Mesendoderm (in vitro differentiated cells): ENCODE results near the gene ADORA1. TPM values are rescaled to one million over a fixed set of nuclear protein-coding genes. Genes with fewer than 3 reads are reported as not detected.

ENCODE experiments used
- DNase-seq: peaks from one replicate; pipeline ENCODE4 v3.0.0; 2013
- H2AK5ac ChIP-seq: 2 replicates; pipeline ENCODE4 v1.6.1; 2013; ENCODE audit warnings: low read length, inconsistent platforms
- H2BK120ac ChIP-seq: 2 replicates; pipeline ENCODE4 v1.6.1; 2013; ENCODE audit warnings: low read depth, mild to moderate bottlenecking, low read length, moderate library complexity, mixed read lengths
- H2BK15ac ChIP-seq: replicated peaks from 2 replicates; pipeline ENCODE4 v1.6.1; 2013; ENCODE audit warnings: low read depth, mild to moderate bottlenecking, moderate library complexity
- H2BK5ac ChIP-seq: 2 replicates; pipeline ENCODE4 v1.6.1; 2013; ENCODE audit warnings: low read length, inconsistent platforms
- H3K18ac ChIP-seq: 2 replicates; pipeline ENCODE4 v1.6.1; 2013; ENCODE audit warnings: mild to moderate bottlenecking, low read length, mixed read lengths
- H3K23ac ChIP-seq: one replicate; pipeline ENCODE4 v1.6.1; 2013; ENCODE audit warnings: low read length
- H3K27ac ChIP-seq: 2 replicates; pipeline ENCODE4 v1.5.1; 2013; ENCODE audit warnings: low read depth, mild to moderate bottlenecking, inconsistent platforms, low read length, moderate library complexity
- H3K27me3 ChIP-seq: 2 replicates; pipeline ENCODE4 v1.6.1; 2013; ENCODE audit warnings: low read length, control low read depth, mild to moderate bottlenecking, inconsistent platforms; ENCODE audit not compliant: insufficient read depth, poor library complexity
- H3K36me3 ChIP-seq: 2 replicates; pipeline ENCODE4 v1.6.1; 2013; ENCODE audit warnings: low read length, inconsistent platforms; ENCODE audit not compliant: control insufficient read depth, insufficient read depth
- H3K4ac ChIP-seq: one replicate; pipeline ENCODE4 v1.6.1; 2013; ENCODE audit warnings: low read depth, mild to moderate bottlenecking, low read length, moderate library complexity
- H3K4me1 ChIP-seq: 2 replicates; pipeline ENCODE4 v1.6.1; 2013; ENCODE audit warnings: low read depth, low read length, inconsistent platforms; ENCODE audit not compliant: control insufficient read depth
- H3K4me2 ChIP-seq: 2 replicates; pipeline ENCODE4 v1.6.1; 2013; ENCODE audit warnings: low read length
- H3K4me3 ChIP-seq: 2 replicates; pipeline ENCODE4 v1.5.1; 2013; ENCODE audit warnings: mild to moderate bottlenecking, low read length
- H3K56ac ChIP-seq: one replicate; pipeline ENCODE4 v1.6.1; 2013; ENCODE audit warnings: low read length
- H3K79me1 ChIP-seq: 2 replicates; pipeline ENCODE4 v1.6.1; 2013; ENCODE audit warnings: low read length, inconsistent platforms
- H3K79me2 ChIP-seq: 2 replicates; pipeline ENCODE4 v1.6.1; 2013; ENCODE audit warnings: mild to moderate bottlenecking, low read length; ENCODE audit not compliant: control insufficient read depth, insufficient read depth
- H3K9ac ChIP-seq: 2 replicates; pipeline ENCODE4 v1.6.1; 2013; ENCODE audit warnings: low read length, inconsistent platforms
- H4K5ac ChIP-seq: one replicate; pipeline ENCODE4 v1.6.1; 2013; ENCODE audit warnings: low read length
- H4K8ac ChIP-seq: one replicate; pipeline ENCODE4 v1.6.1; 2013; ENCODE audit warnings: low read depth, mild to moderate bottlenecking, control low read depth, low read length, moderate library complexity
- WGBS: extraction: QIAGEN DNeasy Blood & Tissue Kit; methylation state at CpG from one replicate; pipeline ENCODE4 v1.1.7; 2013; ENCODE audit warnings: low lambda C conversion rate, missing lambda C conversion rate; ENCODE audit not compliant: insufficient coverage; ENCODE audit errors: extremely low coverage; 5-methylcytosine and 5-hydroxymethylcytosine counted together
- polyA plus RNA-seq, 2 experiments: library from polyadenylated mRNA; stranded (reverse); fragments of 200-250 nt; gene quantifications; one replicate each; pipeline ENCODE4 v1.2.3, GENCODE V29; 2013

The ADORA1 gene
- 8.0 TPM for polyA plus RNA-seq (2013, experiment 1 of 2)
- 8.0 TPM for polyA plus RNA-seq (2013, experiment 2 of 2)

GRCh38 chr1:203127666-203128430, at the start of gene ADORA1:
Gene ADORA1 (plus strand): TSS chr1:203127726. CDS start chr1:203128842, 1,116 bp downstream.
- peak within 1 kb of the TSS; percentile 44 for H3K4me3 ChIP-seq
- no peaks in the 10 kb centered on the region for H3K36me3 ChIP-seq
- peak within 1 kb of the TSS; percentile 42 for H2BK5ac ChIP-seq
- H3K4me2 ChIP-seq, result peak within 1 kb of the TSS; percentile 76
- H3K56ac ChIP-seq, result peak within 1 kb of the TSS; percentile 87
- no peak within 1 kb of the TSS for H4K8ac ChIP-seq
- peak within 1 kb of the TSS; percentile 90 for H3K23ac ChIP-seq
- H3K4ac ChIP-seq, result peak within 1 kb of the TSS; percentile 84
- no peak within 1 kb of the TSS for H2BK15ac ChIP-seq
- H3K18ac ChIP-seq, result peak within 1 kb of the TSS; percentile 62
- peak within 1 kb of the TSS; percentile 54 for H3K9ac ChIP-seq
- peak within 1 kb of the TSS; percentile 78 for H3K27ac ChIP-seq
- H3K79me1 ChIP-seq, result no peaks in the 10 kb centered on the region
- peaks cover 16% of the 10 kb centered on the region for H3K4me1 ChIP-seq
- peak; percentile 87 for DNase-seq
- peaks cover 2% of the 10 kb centered on the region for H3K79me2 ChIP-seq
- no peak within 1 kb of the TSS for H4K5ac ChIP-seq
- peak within 1 kb of the TSS; percentile 69 for H2BK120ac ChIP-seq
- peak within 1 kb of the TSS; percentile 61 for H2AK5ac ChIP-seq
- no CpG with 5 or more reads among the region's 51 CpGs for WGBS
- H3K27me3 ChIP-seq, result no peaks in the 10 kb centered on the region

- Histone ChIP-seq H3K79me2 (no peaks in the 10 kb centered on the region), H2AK5ac (no peak overlapping the region), H2BK5ac (no peak overlapping the region), H3K4me3 (no peak overlapping the region), H3K9ac (no peak overlapping the region), H4K8ac (no peak overlapping the region), H3K56ac (no peak overlapping the region), H3K27ac (no peak overlapping the region), H3K4me2 (no peak overlapping the region), H4K5ac (no peak overlapping the region), H3K4ac (no peak overlapping the region), H3K23ac (no peak overlapping the region), H3K79me1 (no peaks in the 10 kb centered on the region), H3K27me3 (no peaks in the 10 kb centered on the region), H2BK120ac (no peak overlapping the region), H3K36me3 (no peaks in the 10 kb centered on the region), H3K4me1 (peaks cover 9% of the 10 kb centered on the region), H2BK15ac (no peak overlapping the region), H3K18ac (no peak overlapping the region)
- no CpG with 5 or more reads among the region's 2 CpGs for WGBS
- DNase-seq, result no peak
Measured at GRCh38 chr1:203077956-203078355, 49.6 kb upstream of the ADORA1 start.

- Histone ChIP-seq H2BK120ac (no peak overlapping the region), H3K4me1 (peaks cover 9% of the 10 kb centered on the region), H3K4ac (no peak overlapping the region), H4K8ac (no peak overlapping the region), H2BK5ac (no peak overlapping the region), H2BK15ac (no peak overlapping the region), H3K18ac (no peak overlapping the region), H3K79me2 (no peaks in the 10 kb centered on the region), H3K27ac (no peak overlapping the region), H3K56ac (no peak overlapping the region), H2AK5ac (no peak overlapping the region), H3K4me2 (no peak overlapping the region), H3K36me3 (no peaks in the 10 kb centered on the region), H3K27me3 (no peaks in the 10 kb centered on the region), H4K5ac (no peak overlapping the region), H3K9ac (no peak overlapping the region), H3K23ac (no peak overlapping the region), H3K79me1 (no peaks in the 10 kb centered on the region), H3K4me3 (no peak overlapping the region)
- WGBS, result no CpG with 5 or more reads among the region's 3 CpGs
- no peak for DNase-seq
Measured at GRCh38 chr1:203078478-203078877, 49.0 kb upstream of the ADORA1 start.

GRCh38 chr1:203080456-203080855, 47.1 kb upstream of the ADORA1 start:
- Histone ChIP-seq H3K27ac (no peak overlapping the region), H4K8ac (no peak overlapping the region), H3K56ac (no peak overlapping the region), H2BK15ac (no peak overlapping the region), H3K36me3 (no peaks in the 10 kb centered on the region), H4K5ac (no peak overlapping the region), H3K79me1 (no peaks in the 10 kb centered on the region), H3K27me3 (no peaks in the 10 kb centered on the region), H3K4ac (no peak overlapping the region), H2AK5ac (no peak overlapping the region), H3K9ac (no peak overlapping the region), H2BK5ac (no peak overlapping the region), H3K79me2 (no peaks in the 10 kb centered on the region), H3K4me1 (peaks cover 9% of the 10 kb centered on the region), H2BK120ac (no peak overlapping the region), H3K4me3 (no peak overlapping the region), H3K18ac (no peak overlapping the region), H3K4me2 (no peak overlapping the region), H3K23ac (no peak overlapping the region)
- no CpG with 5 or more reads among the region's 5 CpGs for WGBS
- DNase-seq, result no peak

- Histone ChIP-seq H3K9ac (no peak overlapping the region), H3K23ac (no peak overlapping the region), H3K4me2 (no peak overlapping the region), H3K4me1 (peaks cover 13% of the 10 kb centered on the region), H2BK5ac (no peak overlapping the region), H3K4ac (no peak overlapping the region), H3K27ac (no peak overlapping the region), H3K4me3 (no peak overlapping the region), H3K27me3 (no peaks in the 10 kb centered on the region), H4K8ac (no peak overlapping the region), H3K36me3 (no peaks in the 10 kb centered on the region), H3K56ac (peak overlapping the region; percentile 10), H3K79me1 (no peaks in the 10 kb centered on the region), H2BK120ac (no peak overlapping the region), H4K5ac (no peak overlapping the region), H3K79me2 (no peaks in the 10 kb centered on the region), H2AK5ac (no peak overlapping the region), H3K18ac (no peak overlapping the region), H2BK15ac (no peak overlapping the region)
- DNase-seq, result no peak
- no CpG with 5 or more reads among the region's 9 CpGs for WGBS
Measured at GRCh38 chr1:203081465-203082230, 45.9 kb upstream of the ADORA1 start.
